22Rv1 (cell line): Measurements from ENCODE around the gene PLXND1.

Experiments
- ZFX ChIP-seq: fragments of 450-650 bp; IDR thresholded peaks from 2 replicates; pipeline ENCODE4 v1.6.1; 2017; ENCODE audit warnings: antibody characterized with exemption, borderline replicate concordance
- TF ChIP-seq, protein P1 (sequence below): fragments of 450-650 bp; IDR thresholded peaks from 2 replicates; pipeline ENCODE4 v1.5.1; 2017; ENCODE audit warnings: mild to moderate bottlenecking

DNA sequence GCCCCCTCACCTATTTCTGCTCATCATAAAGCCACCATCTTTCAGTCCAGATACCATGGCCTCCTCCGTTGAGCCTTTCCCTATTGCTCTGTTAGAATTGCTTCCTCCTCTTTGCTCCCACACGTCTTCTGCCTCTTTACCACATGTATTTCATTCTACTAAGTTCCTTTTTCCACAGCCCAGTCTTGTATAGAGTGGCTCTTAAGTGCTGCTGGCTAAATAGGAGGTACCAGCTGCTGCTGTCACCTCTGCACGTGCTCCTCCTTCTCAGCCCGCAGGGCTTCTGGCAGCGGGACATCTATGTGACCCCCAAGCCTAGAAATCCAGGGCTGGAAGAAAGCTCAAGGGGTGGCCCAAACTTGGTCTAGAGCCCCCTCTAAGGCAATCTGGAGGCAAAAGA is 38.8 kb upstream of the PLXND1 start:
- TF ChIP-seq, protein P1, sequence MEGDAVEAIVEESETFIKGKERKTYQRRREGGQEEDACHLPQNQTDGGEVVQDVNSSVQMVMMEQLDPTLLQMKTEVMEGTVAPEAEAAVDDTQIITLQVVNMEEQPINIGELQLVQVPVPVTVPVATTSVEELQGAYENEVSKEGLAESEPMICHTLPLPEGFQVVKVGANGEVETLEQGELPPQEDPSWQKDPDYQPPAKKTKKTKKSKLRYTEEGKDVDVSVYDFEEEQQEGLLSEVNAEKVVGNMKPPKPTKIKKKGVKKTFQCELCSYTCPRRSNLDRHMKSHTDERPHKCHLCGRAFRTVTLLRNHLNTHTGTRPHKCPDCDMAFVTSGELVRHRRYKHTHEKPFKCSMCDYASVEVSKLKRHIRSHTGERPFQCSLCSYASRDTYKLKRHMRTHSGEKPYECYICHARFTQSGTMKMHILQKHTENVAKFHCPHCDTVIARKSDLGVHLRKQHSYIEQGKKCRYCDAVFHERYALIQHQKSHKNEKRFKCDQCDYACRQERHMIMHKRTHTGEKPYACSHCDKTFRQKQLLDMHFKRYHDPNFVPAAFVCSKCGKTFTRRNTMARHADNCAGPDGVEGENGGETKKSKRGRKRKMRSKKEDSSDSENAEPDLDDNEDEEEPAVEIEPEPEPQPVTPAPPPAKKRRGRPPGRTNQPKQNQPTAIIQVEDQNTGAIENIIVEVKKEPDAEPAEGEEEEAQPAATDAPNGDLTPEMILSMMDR: no peak
- TF ChIP-seq ZFX: no peak
